HCT116 (cell line): Measurements from ENCODE around the gene GPRC5C. TPM values are rescaled to one million over a fixed set of nuclear protein-coding genes. Genes with fewer than 3 reads are reported as not detected.

Experiments used
- ATAC-seq: fragments of 200-7000 bp; cut with Tn5 transposase; 2 replicates; pipeline ENCODE4 v1.9.1; 2020; ENCODE audit warnings: mild to moderate bottlenecking, moderate library complexity
- BruUV-seq: library from RNA; stranded (reverse); fragments of 400-500 nt; replicated peaks from 2 replicates; lab custom pipeline; 2021; lab: Mats Ljungman, UMichigan
- CTCF ChIA-PET: fragments of 300-600 bp; sonication (Branson Sonifier 250); formaldehyde crosslinking; loops from one replicate; lab custom pipeline; 2021; ENCODE audit warnings: antibody characterized with exemption; lab: Charles Lee
- POLR2A ChIA-PET: fragments of 300-600, 350-600 bp; sonication (Branson Sonifier 250); formaldehyde crosslinking; loops from one replicate; lab custom pipeline; 2021; ENCODE audit warnings: antibody characterized with exemption; lab: Charles Lee
- RAD21 ChIA-PET, 2 experiments: fragments of 300-600 bp; sonication (Branson Sonifier 250); formaldehyde crosslinking; loops; one replicate each; lab custom pipeline; 2023; ENCODE audit warnings: low total read pairs in 2 of 2; ENCODE audit not compliant: uncharacterized antibody in 2 of 2, unreplicated experiment in 2 of 2, low non-redundant PET in 1 of 2; lab: Charles Lee
- DNase-seq: peaks from one replicate; pipeline ENCODE4 v3.0.0-alpha.2; 2010; ENCODE audit warnings: low read depth, low spot score
- H2AFZ ChIP-seq: fragments of 200-600 bp; shearing (Covaris generic), sonication (generic); 2 replicates; pipeline ENCODE4 v1.6.1; 2017; ENCODE audit warnings: low read depth, mixed run types, mixed read lengths, antibody characterized with exemption, low read length; ENCODE audit not compliant: poor library complexity, severe bottlenecking
- H3K27ac ChIP-seq: 2 replicates; pipeline ENCODE4 v1.5.1; 2012; ENCODE audit warnings: low read depth, low read length
- H3K27me3 ChIP-seq: fragments of 200-600 bp; sonication (generic); 2 replicates; pipeline ENCODE4 v1.6.1; 2016; ENCODE audit warnings: mixed run types, low read length, mixed read lengths; ENCODE audit not compliant: insufficient read depth
- H3K36me3 ChIP-seq, 2 experiments: fragments of 200-500 bp in 1 of 2; fragments of 200-600 bp in 1 of 2; sonication (Bioruptor generic) in 1 of 2; sonication (generic) in 1 of 2; 2 replicates each; pipeline versions ENCODE4 v1.5.1 to v1.6.1; 2014 to 2016; ENCODE audit warnings: low read length in 2 of 2, inconsistent platforms in 1 of 2, mixed read lengths in 1 of 2, mixed run types in 1 of 2; ENCODE audit not compliant: insufficient read depth in 2 of 2, control insufficient read depth in 1 of 2
- H3K4me1 ChIP-seq, 2 experiments: fragments of 200-600 bp in 1 of 2; sonication (generic) in 1 of 2; 2 replicates each; pipeline versions ENCODE4 v1.5.1 to v1.6.1; 2012 to 2017; ENCODE audit warnings: low read length in 2 of 2, inconsistent platforms in 1 of 2, mild to moderate bottlenecking in 1 of 2, mixed read lengths in 1 of 2, mixed run types in 1 of 2, moderate library complexity in 1 of 2; ENCODE audit not compliant: insufficient read depth in 2 of 2, control insufficient read depth in 1 of 2
- H3K4me2 ChIP-seq: fragments of 200-600 bp; sonication (generic); 2 replicates; pipeline ENCODE4 v1.6.1; 2017; ENCODE audit warnings: mixed run types, low read length, mixed read lengths
- H3K4me3 ChIP-seq, 2 experiments: fragments of 200-600 bp in 1 of 2; sonication (generic) in 1 of 2; replicated peaks in 1 of 2; 2 replicates each; pipeline ENCODE4 v1.5.1; 2011 to 2016; ENCODE audit warnings: low read length in 2 of 2, control low read depth in 1 of 2, low read depth in 1 of 2, mild to moderate bottlenecking in 1 of 2, mixed read lengths in 1 of 2, mixed run types in 1 of 2
- H3K79me2 ChIP-seq: fragments of 200-600 bp; sonication (generic); 2 replicates; pipeline ENCODE4 v1.6.1; 2017; ENCODE audit warnings: mild to moderate bottlenecking, mixed run types, low read length, moderate library complexity, mixed read lengths; ENCODE audit not compliant: insufficient read depth
- H3K9ac ChIP-seq: fragments of 200-600 bp; sonication (generic); 2 replicates; pipeline ENCODE4 v1.6.1; 2016; ENCODE audit warnings: low read length, mixed read lengths
- H3K9me2 ChIP-seq: fragments of 200-600 bp; sonication (generic), shearing (Covaris generic); 2 replicates; pipeline ENCODE4 v1.6.1; 2017; ENCODE audit warnings: mixed run types, mild to moderate bottlenecking, moderate library complexity; ENCODE audit not compliant: insufficient read depth
- H3K9me3 ChIP-seq, 2 experiments: fragments of 200-500 bp in 1 of 2; fragments of 200-600 bp in 1 of 2; sonication (Bioruptor generic) in 1 of 2; sonication (generic) in 1 of 2; 2 replicates each; pipeline ENCODE4 v1.6.1; 2014 to 2017; ENCODE audit warnings: low read length in 2 of 2, mixed read lengths in 2 of 2, inconsistent platforms in 1 of 2, low read depth in 1 of 2, mild to moderate bottlenecking in 1 of 2, mixed run types in 1 of 2, moderate library complexity in 1 of 2; ENCODE audit not compliant: control insufficient read depth in 1 of 2, insufficient read depth in 1 of 2
- H4K20me1 ChIP-seq: fragments of 200-600 bp; sonication (generic), shearing (Covaris generic); 2 replicates; pipeline ENCODE4 v1.6.1; 2017; ENCODE audit warnings: mixed run types, mild to moderate bottlenecking, moderate library complexity; ENCODE audit not compliant: insufficient read depth
- EGR1 ChIP-seq: IDR thresholded peaks from 2 replicates; pipeline ENCODE4 v1.6.1; 2012; ENCODE audit warnings: low read depth
- ELF1 ChIP-seq: IDR thresholded peaks from 2 replicates; pipeline ENCODE4 v1.6.1; 2012; ENCODE audit warnings: low read depth, borderline replicate concordance
- EZH2phosphoT487 ChIP-seq: fragments of 200-600 bp; IDR thresholded peaks from 2 replicates; pipeline ENCODE4 v1.6.1; 2018; ENCODE audit warnings: antibody characterized with exemption, borderline replicate concordance
- POLR2A ChIP-seq: IDR thresholded peaks from 2 replicates; pipeline ENCODE4 v1.7.0; 2011; ENCODE audit warnings: borderline replicate concordance; ENCODE audit not compliant: insufficient read depth, insufficient read length; ENCODE audit errors: extremely low read depth
- POLR2AphosphoS5 ChIP-seq: IDR thresholded peaks from 2 replicates; pipeline ENCODE4 v1.6.1; 2011; ENCODE audit warnings: mild to moderate bottlenecking, low read depth, low read length, moderate library complexity
- RAD21 ChIP-seq: IDR thresholded peaks from 2 replicates; pipeline ENCODE4 v1.6.1; 2012; ENCODE audit warnings: low read depth, mild to moderate bottlenecking
- TCF7L2 ChIP-seq: IDR thresholded peaks from 2 replicates; pipeline ENCODE4 v1.7.0; 2011; ENCODE audit warnings: borderline replicate concordance, inconsistent platforms; ENCODE audit not compliant: insufficient read depth, insufficient read length; ENCODE audit errors: extremely low read depth
- ZNF274 ChIP-seq: fragments of 200-500 bp; sonication (Bioruptor generic); IDR thresholded peaks from 2 replicates; pipeline ENCODE4 v1.6.1; 2014; ENCODE audit warnings: mild to moderate bottlenecking, low read depth, low read length, inconsistent platforms
- intact Hi-C: fragments of 100-400 bp; cut with micrococcal nuclease; formaldehyde crosslinking; loops from 2 replicates; pipeline ENCODE4 v1.10.0; 2022
- total RNA-seq: library from RNA; stranded (reverse); gene quantifications from one replicate; pipeline ENCODE4 v1.2.1, GENCODE V29; 2021; ENCODE audit not compliant: unreplicated experiment
- TF ChIP-seq, protein P1 (sequence below): IDR thresholded peaks from 2 replicates; pipeline ENCODE4 v1.6.1; 2012
- TF ChIP-seq, protein P2 (sequence below): IDR thresholded peaks from 2 replicates; pipeline ENCODE4 v1.6.1; 2012; ENCODE audit warnings: low read depth

GPRC5C gene
- total RNA-seq, 1 experiment from 2014 or later = 54.4 TPM

GRCh38 chr17:74394275-74394950 lies 37.5 kb upstream of the GPRC5C start (continued):
- TF ChIP-seq, protein P1, sequence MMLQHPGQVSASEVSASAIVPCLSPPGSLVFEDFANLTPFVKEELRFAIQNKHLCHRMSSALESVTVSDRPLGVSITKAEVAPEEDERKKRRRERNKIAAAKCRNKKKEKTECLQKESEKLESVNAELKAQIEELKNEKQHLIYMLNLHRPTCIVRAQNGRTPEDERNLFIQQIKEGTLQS = no peak

- TF ChIP-seq RAD21 (no peak), ZNF274 (no peak), EZH2phosphoT487 (no peak), POLR2A (no peak), POLR2AphosphoS5 (no peak), EGR1 (no peak), ELF1 (no peak), TCF7L2 (no peak)
- TF ChIP-seq, protein P1 = no peak
- TF ChIP-seq, protein P2, sequence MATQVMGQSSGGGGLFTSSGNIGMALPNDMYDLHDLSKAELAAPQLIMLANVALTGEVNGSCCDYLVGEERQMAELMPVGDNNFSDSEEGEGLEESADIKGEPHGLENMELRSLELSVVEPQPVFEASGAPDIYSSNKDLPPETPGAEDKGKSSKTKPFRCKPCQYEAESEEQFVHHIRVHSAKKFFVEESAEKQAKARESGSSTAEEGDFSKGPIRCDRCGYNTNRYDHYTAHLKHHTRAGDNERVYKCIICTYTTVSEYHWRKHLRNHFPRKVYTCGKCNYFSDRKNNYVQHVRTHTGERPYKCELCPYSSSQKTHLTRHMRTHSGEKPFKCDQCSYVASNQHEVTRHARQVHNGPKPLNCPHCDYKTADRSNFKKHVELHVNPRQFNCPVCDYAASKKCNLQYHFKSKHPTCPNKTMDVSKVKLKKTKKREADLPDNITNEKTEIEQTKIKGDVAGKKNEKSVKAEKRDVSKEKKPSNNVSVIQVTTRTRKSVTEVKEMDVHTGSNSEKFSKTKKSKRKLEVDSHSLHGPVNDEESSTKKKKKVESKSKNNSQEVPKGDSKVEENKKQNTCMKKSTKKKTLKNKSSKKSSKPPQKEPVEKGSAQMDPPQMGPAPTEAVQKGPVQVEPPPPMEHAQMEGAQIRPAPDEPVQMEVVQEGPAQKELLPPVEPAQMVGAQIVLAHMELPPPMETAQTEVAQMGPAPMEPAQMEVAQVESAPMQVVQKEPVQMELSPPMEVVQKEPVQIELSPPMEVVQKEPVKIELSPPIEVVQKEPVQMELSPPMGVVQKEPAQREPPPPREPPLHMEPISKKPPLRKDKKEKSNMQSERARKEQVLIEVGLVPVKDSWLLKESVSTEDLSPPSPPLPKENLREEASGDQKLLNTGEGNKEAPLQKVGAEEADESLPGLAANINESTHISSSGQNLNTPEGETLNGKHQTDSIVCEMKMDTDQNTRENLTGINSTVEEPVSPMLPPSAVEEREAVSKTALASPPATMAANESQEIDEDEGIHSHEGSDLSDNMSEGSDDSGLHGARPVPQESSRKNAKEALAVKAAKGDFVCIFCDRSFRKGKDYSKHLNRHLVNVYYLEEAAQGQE = no peak
- TF ChIP-seq, all 23 proteins: peak for 0
- H3K79me2 ChIP-seq = no peaks in the 10 kb centered on the region
- H4K20me1 ChIP-seq = no peaks in the 10 kb centered on the region
- ChIA-PET CTCF (interaction anchor here (1.1 to 2.2 kb wide), 2 partner anchors 16 to 22 kb away, joined by 3 to 6 read pairs; no protein-coding TSS in a partner anchor), RAD21 (no interaction called here), POLR2A (no interaction called here)
- DNase-seq = no peak
- no TSS peak for BruUV-seq
- no peak overlapping the region for H2AFZ ChIP-seq
- H3K4me1 ChIP-seq = peaks cover 0 to 6% of the 10 kb centered on the region in 2 experiments; a peak in 1 of 4 replicates
- H3K36me3 ChIP-seq = no peaks in the 10 kb centered on the region
- intact Hi-C loops = no loop called here
- H3K4me3 ChIP-seq = no peak overlapping the region
- H3K4me2 ChIP-seq = no peak overlapping the region
- H3K9me2 ChIP-seq = no peaks in the 10 kb centered on the region
- no peaks in the 10 kb centered on the region for H3K9me3 ChIP-seq
- ATAC-seq = no peak
- no peak overlapping the region for H3K27ac ChIP-seq
- H3K27me3 ChIP-seq = no peaks in the 10 kb centered on the region
- no peak overlapping the region for H3K9ac ChIP-seq
These were observed 36.9 kb upstream of the GPRC5C start for GRCh38 chr17:74394977-74395376.
